GM23338 (cell line): Measurements from ENCODE around the gene IL12A. TPM values are rescaled to one million over a fixed set of nuclear protein-coding genes. Genes with fewer than 3 reads are reported as not detected.

ENCODE experiments used
- ATAC-seq: fragments of 200-7000 bp; cut with Tn5 transposase; 3 replicates; pipeline ENCODE4 v1.9.1; 2020
- DNase-seq: peaks from one replicate; pipeline ENCODE4 v3.0.0-alpha.2; 2015; ENCODE audit warnings: low spot score
- H2AFZ ChIP-seq: fragments of 200-600 bp; sonication (generic); 2 replicates; pipeline ENCODE4 v1.8.0; 2016; ENCODE audit warnings: antibody characterized with exemption, mild to moderate bottlenecking, moderate library complexity
- H3F3A ChIP-seq: fragments of 200-600 bp; sonication (generic); replicated peaks from 2 replicates; pipeline ENCODE4 v1.8.0; 2017; ENCODE audit warnings: antibody characterized with exemption, mixed run types, low read depth
- H3K27ac ChIP-seq: fragments of 200-600 bp; sonication (generic); 2 replicates; pipeline ENCODE4 v1.6.1; 2016; ENCODE audit warnings: low read depth
- H3K27me3 ChIP-seq: fragments of 200-600 bp; sonication (generic); 2 replicates; pipeline ENCODE4 v1.8.0; 2016; ENCODE audit warnings: mild to moderate bottlenecking, mixed run types, moderate library complexity; ENCODE audit not compliant: insufficient read depth
- H3K36me3 ChIP-seq: fragments of 200-600 bp; sonication (generic); 2 replicates; pipeline ENCODE4 v1.8.0; 2016; ENCODE audit warnings: mild to moderate bottlenecking; ENCODE audit not compliant: insufficient read depth
- H3K4me1 ChIP-seq: fragments of 200-600 bp; sonication (generic); 2 replicates; pipeline ENCODE4 v1.8.0; 2016; ENCODE audit warnings: mild to moderate bottlenecking, moderate library complexity; ENCODE audit not compliant: insufficient read depth
- H3K4me2 ChIP-seq: fragments of 200-600 bp; sonication (generic); 2 replicates; pipeline ENCODE4 v1.7.1; 2017; ENCODE audit warnings: mixed run types
- H3K4me3 ChIP-seq: fragments of 200-600 bp; sonication (generic); 2 replicates; pipeline ENCODE4 v1.6.1; 2016; ENCODE audit warnings: mixed run types
- H3K79me2 ChIP-seq: fragments of 200-600 bp; sonication (generic); replicated peaks from 2 replicates; pipeline ENCODE4 v1.8.0; 2017; ENCODE audit warnings: mild to moderate bottlenecking; ENCODE audit not compliant: insufficient read depth
- H3K9me2 ChIP-seq: fragments of 200-600 bp; sonication (generic); 2 replicates; pipeline ENCODE4 v1.8.0; 2017; ENCODE audit not compliant: insufficient read depth
- H4K20me1 ChIP-seq: fragments of 200-600 bp; sonication (generic); replicated peaks from 2 replicates; pipeline ENCODE4 v1.8.0; 2017; ENCODE audit warnings: mild to moderate bottlenecking; ENCODE audit not compliant: insufficient read depth
- H3K27ac Mint-ChIP-seq: 2 replicates; pipeline ENCODE4 v1.8.0; 2020; ENCODE audit warnings: inconsistent platforms, mild to moderate bottlenecking, moderate library complexity, mixed read lengths
- H3K27me3 Mint-ChIP-seq: 3 replicates; pipeline ENCODE4 v1.8.0; 2022; ENCODE audit warnings: low read depth, mild to moderate bottlenecking, moderate library complexity, mixed read lengths, inconsistent platforms; ENCODE audit not compliant: insufficient read depth, poor library complexity
- H3K36me3 Mint-ChIP-seq: 3 replicates; pipeline ENCODE4 v1.8.0; 2021; ENCODE audit warnings: low read depth, mild to moderate bottlenecking, inconsistent platforms, moderate library complexity, mixed read lengths
- H3K4me1 Mint-ChIP-seq: 3 replicates; pipeline ENCODE4 v1.8.0; 2020; ENCODE audit warnings: mild to moderate bottlenecking, inconsistent platforms, mixed read lengths
- H3K4me3 Mint-ChIP-seq: 3 replicates; pipeline ENCODE4 v1.8.0; 2021; ENCODE audit warnings: moderate library complexity, mild to moderate bottlenecking, inconsistent platforms, mixed read lengths
- H3K9me3 Mint-ChIP-seq: 3 replicates; pipeline ENCODE4 v1.8.0; 2020; ENCODE audit warnings: moderate library complexity, mild to moderate bottlenecking, inconsistent platforms, mixed read lengths
- EZH2 ChIP-seq: fragments of 200-600 bp; sonication (generic); IDR thresholded peaks from one replicate; pipeline ENCODE4 v1.8.0; 2017; ENCODE audit warnings: antibody characterized with exemption, mild to moderate bottlenecking, low read depth; ENCODE audit not compliant: unreplicated experiment
- JUNB ChIP-seq: IDR thresholded peaks from one replicate; pipeline ENCODE4 v1.6.1; 2016; ENCODE audit warnings: antibody characterized with exemption; ENCODE audit not compliant: unreplicated experiment
- polyA plus RNA-seq: library from polyadenylated mRNA; unstranded; fragments of >200 nt; fragmentation: Nextera tagmentation; extraction: Ambion mirVana; gene quantifications from 2 replicates; pipeline ENCODE4 v1.2.1, GENCODE V29; 2016
- total RNA-seq: library from RNA; depleted of rRNA; stranded (reverse); fragments of >200 nt; shearing (Covaris generic); gene quantifications from 2 replicates; pipeline ENCODE4 v1.2.3, GENCODE V29; 2014; rRNA removed
- TF ChIP-seq, protein P1 (sequence below): IDR thresholded peaks from 2 replicates; pipeline ENCODE4 v1.6.1; 2016; ENCODE audit warnings: antibody characterized with exemption

Gene IL12A
- total and polyA plus RNA-seq, 2 experiments from 2014 or later = 0.69 to 1.3 TPM

GRCh38 chr3:160041465-160041864 is 52.8 kb downstream of the IL12A start:
- H3K27me3 Mint-ChIP-seq = peaks cover 3% of the 10 kb centered on the region
- Histone ChIP-seq H3F3A (no peaks in the 10 kb centered on the region), H3K36me3 (peaks cover 3% of the 10 kb centered on the region; the same call in 1 of the 2 replicates), H3K79me2 (no peaks in the 10 kb centered on the region), H3K27me3 (peaks cover 18% of the 10 kb centered on the region), H3K4me1 (peaks cover 3% of the 10 kb centered on the region; the same call in 1 of the 2 replicates), H3K9me2 (no peaks in the 10 kb centered on the region), H3K4me2 (no peak overlapping the region), H3K27ac (no peak overlapping the region), H4K20me1 (no peaks in the 10 kb centered on the region), H3K4me3 (no peak overlapping the region), H2AFZ (no peak overlapping the region)
- DNase-seq (no peak), ATAC-seq (no peak)
- no peak overlapping the region for H3K4me3 Mint-ChIP-seq
- peaks cover 16% of the 10 kb centered on the region; the same call in 2 of the 3 replicates for H3K4me1 Mint-ChIP-seq
- H3K9me3 Mint-ChIP-seq = peaks cover 21% of the 10 kb centered on the region
- TF ChIP-seq JUNB (no peak), EZH2 (no peak)
- TF ChIP-seq, protein P1, sequence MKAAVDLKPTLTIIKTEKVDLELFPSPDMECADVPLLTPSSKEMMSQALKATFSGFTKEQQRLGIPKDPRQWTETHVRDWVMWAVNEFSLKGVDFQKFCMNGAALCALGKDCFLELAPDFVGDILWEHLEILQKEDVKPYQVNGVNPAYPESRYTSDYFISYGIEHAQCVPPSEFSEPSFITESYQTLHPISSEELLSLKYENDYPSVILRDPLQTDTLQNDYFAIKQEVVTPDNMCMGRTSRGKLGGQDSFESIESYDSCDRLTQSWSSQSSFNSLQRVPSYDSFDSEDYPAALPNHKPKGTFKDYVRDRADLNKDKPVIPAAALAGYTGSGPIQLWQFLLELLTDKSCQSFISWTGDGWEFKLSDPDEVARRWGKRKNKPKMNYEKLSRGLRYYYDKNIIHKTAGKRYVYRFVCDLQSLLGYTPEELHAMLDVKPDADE = no peak
- peaks cover 13% of the 10 kb centered on the region; the same call in 2 of the 3 replicates for H3K36me3 Mint-ChIP-seq
- H3K27ac Mint-ChIP-seq = no peak overlapping the region

DNA sequence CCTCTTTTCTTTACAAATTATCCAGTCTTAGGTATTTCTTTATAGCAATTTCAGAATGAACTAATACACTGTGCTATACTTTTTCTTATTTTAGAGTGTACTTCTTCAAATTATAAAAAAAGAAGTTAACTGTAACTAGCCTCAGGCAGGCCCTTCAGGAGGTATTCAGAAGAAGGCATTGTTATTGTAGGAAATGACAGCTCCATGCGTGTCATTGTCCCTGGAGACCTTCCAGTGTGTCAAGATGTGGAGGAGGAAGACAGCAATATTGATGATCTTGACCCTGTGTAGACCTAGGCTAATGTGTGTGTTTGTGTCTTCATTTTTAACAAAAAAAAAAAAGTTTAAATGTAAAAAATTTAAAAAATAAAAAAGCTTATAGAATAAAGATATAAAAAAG is 55.5 kb downstream of the IL12A start:
- DNase-seq (no peak), ATAC-seq (no peak)
- Mint-ChIP-seq H3K27me3 (no peaks in the 10 kb centered on the region), H3K9me3 (peaks cover 21% of the 10 kb centered on the region), H3K36me3 (peaks cover 13% of the 10 kb centered on the region; the same call in 2 of the 3 replicates), H3K27ac (no peak overlapping the region), H3K4me1 (peaks cover 12% of the 10 kb centered on the region; the same call in 2 of the 3 replicates), H3K4me3 (no peak overlapping the region)
- H3K9me2 ChIP-seq = no peaks in the 10 kb centered on the region
- peaks cover 3% of the 10 kb centered on the region; the same call in 1 of the 2 replicates for H3K4me1 ChIP-seq
- H3K4me2 ChIP-seq = no peak overlapping the region
- no peaks in the 10 kb centered on the region for H3F3A ChIP-seq
- H3K27ac ChIP-seq = no peak overlapping the region
- H3K79me2 ChIP-seq = no peaks in the 10 kb centered on the region
- peaks cover 3% of the 10 kb centered on the region; the same call in 1 of the 2 replicates for H3K36me3 ChIP-seq
- no peaks in the 10 kb centered on the region for H4K20me1 ChIP-seq
- H3K27me3 ChIP-seq = peaks cover 5% of the 10 kb centered on the region
- no peak overlapping the region for H2AFZ ChIP-seq
- no peak overlapping the region for H3K4me3 ChIP-seq
- no peak for TF ChIP-seq JUNB

Other genes starting within 250 kb of the IL12A start
- 12.2 and 17.3 TPM in 2 replicates for gene SCHIP1, start 149.0 kb upstream of the IL12A start, total RNA-seq
- 9.5 and 17.1 TPM in 2 replicates for gene SCHIP1, start 149.0 kb upstream of the IL12A start, polyA plus RNA-seq
- 1.0 and 3.0 TPM in 2 replicates for gene C3orf80, start 236.6 kb downstream of the IL12A start, total RNA-seq
- 0.40 and 0.57 TPM in 2 replicates for gene C3orf80, start 236.6 kb downstream of the IL12A start, polyA plus RNA-seq